OCI-LY7 (cell line): Measurements from ENCODE around the gene KIF6.

Source experiments
- CTCF ChIP-seq: fragments of 200-600 bp; sonication (generic); conservative IDR thresholded peaks from 2 replicates; pipeline ENCODE4 v1.5.1; 2014; ENCODE audit warnings: mild to moderate bottlenecking, antibody characterized with exemption, low read length, moderate library complexity, mixed read lengths
- EZH2phosphoT487 ChIP-seq: fragments of 200-600 bp; sonication (generic); IDR thresholded peaks from 2 replicates; pipeline ENCODE4 v1.6.1; 2018; ENCODE audit warnings: low read depth, borderline replicate concordance, mild to moderate bottlenecking, mixed run types, antibody characterized with exemption, low read length, moderate library complexity, mixed read lengths

- TF ChIP-seq CTCF, result no peak
- TF ChIP-seq EZH2phosphoT487, result no peak
Observed at GRCh38 chr6:39516471-39516870, 208.7 kb downstream of the KIF6 start.
